Gastrocnemius medialis (tissue), 4 donors: ENCODE measurements around the gene STAT1.

Source experiments
- CTCF ChIP-seq, 5 experiments: fragments of 450-650 bp in 3 of 5; fragments of 200-600 bp in 2 of 5; sonication (generic) in 2 of 5; IDR thresholded peaks in 4 of 5; conservative IDR thresholded peaks in 1 of 5; 1 replicate in 4 of 5; 2 replicates in 1 of 5; pipeline ENCODE4 v1.5.1; 2016 to 2019; ENCODE audit warnings: antibody characterized with exemption in 5 of 5, mild to moderate bottlenecking in 3 of 5, moderate library complexity in 3 of 5
- POLR2A ChIP-seq, 2 donors: fragments of 450-650 bp; IDR thresholded peaks; one replicate each; pipeline ENCODE4 v1.6.1; 2017; ENCODE audit warnings: antibody characterized with exemption in 2 of 2, mild to moderate bottlenecking in 2 of 2, moderate library complexity in 2 of 2

GRCh38 chr2:191003405-191004309 is 10.3 kb downstream of the STAT1 start:
- no peak for TF ChIP-seq CTCF (IDR thresholded peaks at IDR 0.05 in 4 of 5, conservative IDR thresholded peaks at IDR 0.05 in 1 of 5)
- TF ChIP-seq POLR2A (IDR thresholded peaks at IDR 0.05): no peak
